Suprapubic skin (tissue), 4 donors: ENCODE measurements around the gene ASB11. TPM values are rescaled to one million over a fixed set of nuclear protein-coding genes. Genes with fewer than 3 reads are reported as not detected.

ENCODE experiments used
- DNase-seq, 2 donors: peaks; one replicate each; pipeline ENCODE4 v3.0.0-alpha.2; 2019; ENCODE audit warnings: low spot score in 2 of 2
- H3K27ac ChIP-seq: fragments of 200-600 bp; sonication (generic); one replicate; pipeline ENCODE4 v1.5.1; 2019
- H3K27me3 ChIP-seq: fragments of 200-600 bp; sonication (generic); one replicate; pipeline ENCODE4 v1.5.1; 2019
- H3K36me3 ChIP-seq: fragments of 200-600 bp; sonication (generic); one replicate; pipeline ENCODE4 v1.5.1; 2019
- H3K4me1 ChIP-seq: fragments of 200-600 bp; sonication (generic); one replicate; pipeline ENCODE4 v1.5.1; 2019
- H3K4me3 ChIP-seq: fragments of 200-600 bp; sonication (generic); one replicate; pipeline ENCODE4 v1.5.1; 2019; ENCODE audit warnings: mild to moderate bottlenecking
- H3K9me3 ChIP-seq: fragments of 200-600 bp; sonication (generic); one replicate; pipeline ENCODE4 v1.5.1; 2019
- EP300 ChIP-seq: sonication (generic); formaldehyde crosslinking; IDR thresholded peaks from one replicate; pipeline ENCODE4 v1.6.1; 2017; ENCODE audit warnings: antibody characterized with exemption
- POLR2A ChIP-seq, 2 donors: fragments of 450-650 bp; IDR thresholded peaks; one replicate each; pipeline ENCODE4 v1.6.1; 2017; ENCODE audit warnings: antibody characterized with exemption in 2 of 2, mild to moderate bottlenecking in 2 of 2, moderate library complexity in 2 of 2
- POLR2AphosphoS5 ChIP-seq, 3 donors: sonication (generic); formaldehyde crosslinking; IDR thresholded peaks; one replicate each; pipeline ENCODE4 v1.6.1; 2017; ENCODE audit warnings: antibody characterized with exemption in 3 of 3
- WGBS: methylation state at CpG from one replicate; pipeline ENCODE4 v1.1.5; 2018; 5-methylcytosine and 5-hydroxymethylcytosine counted together
- total RNA-seq, 4 donors: library from RNA; depleted of rRNA; stranded (reverse); fragments of >200 nt; gene quantifications; one replicate each; pipeline ENCODE4 v1.1.0, GENCODE V29; 2016
- TF ChIP-seq, protein P1 (sequence below), 2 donors: fragments of 200-600 bp in 1 of 2; fragments of 450-650 bp in 1 of 2; sonication (generic) in 1 of 2; IDR thresholded peaks; one replicate each; pipeline ENCODE4 v1.5.1; 2016 to 2019; ENCODE audit warnings: antibody characterized with exemption in 2 of 2, mild to moderate bottlenecking in 1 of 2, moderate library complexity in 1 of 2

ASB11 gene
- total RNA-seq, 4 donors from 2014 or later = 0.42 to 2.0 (median 1.8) TPM

DNA sequence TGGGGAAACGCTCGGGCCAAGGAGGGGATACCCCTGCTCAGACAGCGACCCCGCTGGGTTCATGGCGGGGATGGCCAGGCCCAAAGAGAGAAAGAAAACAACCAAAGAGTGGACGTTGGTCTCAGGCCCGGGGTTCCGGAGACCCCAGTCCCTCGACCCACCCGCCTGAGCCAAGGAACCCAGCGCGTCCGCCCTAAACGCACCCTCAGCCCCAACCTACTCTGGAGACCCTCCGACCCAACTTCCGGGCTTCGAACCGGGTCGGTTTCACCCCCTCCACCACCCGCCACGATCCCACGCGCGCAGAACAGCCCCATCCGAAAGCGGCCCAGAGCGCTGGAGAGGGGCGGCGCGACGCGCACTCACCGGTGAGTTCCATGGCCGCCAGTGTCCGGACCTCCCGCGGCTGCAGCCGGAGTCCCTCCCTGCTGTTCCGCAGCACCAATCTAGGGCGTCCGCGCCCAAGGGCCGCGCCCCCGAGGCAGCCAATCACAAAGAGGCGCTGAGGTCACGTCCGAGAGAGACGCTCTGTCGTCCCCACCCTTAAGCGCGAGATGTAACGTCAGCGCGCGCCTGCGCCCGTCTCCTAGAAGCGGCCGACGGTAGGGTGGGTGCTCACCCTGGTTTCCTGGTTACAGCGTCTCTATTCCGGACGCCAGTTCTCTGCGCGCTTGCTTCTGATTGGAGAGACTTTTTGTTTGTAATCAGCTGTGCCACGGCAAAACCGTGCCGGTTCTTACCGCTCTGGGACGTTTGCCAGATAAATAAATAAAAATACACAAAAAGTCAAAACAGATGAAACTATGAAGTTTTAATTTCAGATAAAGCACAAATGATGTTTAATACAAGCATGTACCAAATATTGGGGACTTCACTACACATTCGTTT is 19.9 kb upstream of the ASB11 start, which contains the start of gene PIGA:
Gene PIGA, minus strand, starts transcription at position 389 of the 888 bp plus-strand sequence. CDS start 3,593 bp downstream, outside the sequence.
- DNase-seq = peak; percentile 96
- TF ChIP-seq POLR2A (IDR thresholded peaks at IDR 0.05) = peak; percentile 79 to 84
- peak; percentile 18 to 89 (median 82) for TF ChIP-seq POLR2AphosphoS5 (IDR thresholded peaks at IDR 0.05)
- TF ChIP-seq EP300 = no peak
- TF ChIP-seq, protein P1, sequence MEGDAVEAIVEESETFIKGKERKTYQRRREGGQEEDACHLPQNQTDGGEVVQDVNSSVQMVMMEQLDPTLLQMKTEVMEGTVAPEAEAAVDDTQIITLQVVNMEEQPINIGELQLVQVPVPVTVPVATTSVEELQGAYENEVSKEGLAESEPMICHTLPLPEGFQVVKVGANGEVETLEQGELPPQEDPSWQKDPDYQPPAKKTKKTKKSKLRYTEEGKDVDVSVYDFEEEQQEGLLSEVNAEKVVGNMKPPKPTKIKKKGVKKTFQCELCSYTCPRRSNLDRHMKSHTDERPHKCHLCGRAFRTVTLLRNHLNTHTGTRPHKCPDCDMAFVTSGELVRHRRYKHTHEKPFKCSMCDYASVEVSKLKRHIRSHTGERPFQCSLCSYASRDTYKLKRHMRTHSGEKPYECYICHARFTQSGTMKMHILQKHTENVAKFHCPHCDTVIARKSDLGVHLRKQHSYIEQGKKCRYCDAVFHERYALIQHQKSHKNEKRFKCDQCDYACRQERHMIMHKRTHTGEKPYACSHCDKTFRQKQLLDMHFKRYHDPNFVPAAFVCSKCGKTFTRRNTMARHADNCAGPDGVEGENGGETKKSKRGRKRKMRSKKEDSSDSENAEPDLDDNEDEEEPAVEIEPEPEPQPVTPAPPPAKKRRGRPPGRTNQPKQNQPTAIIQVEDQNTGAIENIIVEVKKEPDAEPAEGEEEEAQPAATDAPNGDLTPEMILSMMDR (IDR thresholded peaks at IDR 0.05) = no peak
- 36% methylated on average over 68 of the region's 72 CpGs for WGBS
- no peaks in the 10 kb centered on the region for H3K27me3 ChIP-seq
- peak within 1 kb of the TSS; percentile 89 for H3K27ac ChIP-seq
- peaks cover 5% of the 10 kb centered on the region for H3K4me1 ChIP-seq
- H3K4me3 ChIP-seq = peak within 1 kb of the TSS; percentile 76
- peaks cover 9% of the 10 kb centered on the region for H3K36me3 ChIP-seq
- H3K9me3 ChIP-seq = no peaks in the 10 kb centered on the region

DNA sequence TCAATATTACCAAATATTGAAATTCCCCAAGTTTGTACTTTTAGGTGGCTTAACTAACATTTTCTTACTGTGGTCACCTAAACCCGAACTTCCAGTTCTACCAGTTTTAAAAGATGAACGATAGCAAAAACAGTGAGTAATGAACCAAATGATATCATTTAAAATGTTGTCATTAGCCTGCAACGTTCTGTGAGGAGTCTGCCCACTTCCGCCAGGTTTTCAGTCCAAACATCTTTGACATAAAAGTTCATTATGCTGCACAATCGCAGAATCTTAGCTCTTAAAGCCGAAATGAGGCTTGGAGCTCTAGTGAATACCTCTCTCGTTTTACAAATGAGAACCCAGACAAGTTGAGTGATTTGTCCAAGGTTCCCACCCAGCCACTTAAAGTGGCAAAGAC is 19.1 kb upstream of the ASB11 start:
- H3K4me1 ChIP-seq = peaks cover 5% of the 10 kb centered on the region
- DNase-seq = no peak
- 45% methylated on average over 7 of the region's 7 CpGs for WGBS
- H3K27ac ChIP-seq = peak overlapping the region; percentile 89
- peak overlapping the region; percentile 76 for H3K4me3 ChIP-seq
- H3K9me3 ChIP-seq = no peaks in the 10 kb centered on the region
- H3K27me3 ChIP-seq = no peaks in the 10 kb centered on the region
- peaks cover 9% of the 10 kb centered on the region for H3K36me3 ChIP-seq
- TF ChIP-seq POLR2AphosphoS5 (IDR thresholded peaks at IDR 0.05) (no peak), EP300 (no peak), POLR2A (IDR thresholded peaks at IDR 0.05) (no peak)
- TF ChIP-seq, protein P1 (IDR thresholded peaks at IDR 0.05) = no peak

DNA sequence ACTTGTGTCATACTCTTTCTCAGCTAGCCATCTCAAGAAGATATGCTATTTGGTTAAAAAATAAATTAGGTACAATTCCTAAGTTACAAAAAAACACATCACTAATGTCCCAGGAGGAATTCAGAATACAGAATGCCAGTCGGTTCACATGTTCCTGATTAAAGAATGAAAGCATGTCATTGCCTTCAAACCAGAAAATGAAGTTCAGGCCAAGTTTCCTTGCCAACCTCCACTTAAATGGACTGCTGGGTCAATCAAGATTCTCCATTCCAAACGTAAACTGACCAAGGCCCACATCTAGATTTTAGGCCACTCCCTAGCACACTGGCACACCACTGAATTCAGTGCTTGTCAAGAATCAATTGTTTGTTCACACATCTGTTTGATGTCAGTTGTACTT is 13.4 kb upstream of the ASB11 start:
- Histone ChIP-seq H3K27me3 (no peaks in the 10 kb centered on the region), H3K27ac (no peak overlapping the region), H3K36me3 (peaks cover 13% of the 10 kb centered on the region), H3K9me3 (no peaks in the 10 kb centered on the region), H3K4me1 (peaks cover 7% of the 10 kb centered on the region), H3K4me3 (no peak overlapping the region)
- 29% methylated on average over 2 of the region's 2 CpGs for WGBS
- TF ChIP-seq POLR2AphosphoS5 (IDR thresholded peaks at IDR 0.05) (no peak), EP300 (no peak), POLR2A (IDR thresholded peaks at IDR 0.05) (no peak)
- TF ChIP-seq, protein P1 (IDR thresholded peaks at IDR 0.05) = no peak
- no peak for DNase-seq

DNA sequence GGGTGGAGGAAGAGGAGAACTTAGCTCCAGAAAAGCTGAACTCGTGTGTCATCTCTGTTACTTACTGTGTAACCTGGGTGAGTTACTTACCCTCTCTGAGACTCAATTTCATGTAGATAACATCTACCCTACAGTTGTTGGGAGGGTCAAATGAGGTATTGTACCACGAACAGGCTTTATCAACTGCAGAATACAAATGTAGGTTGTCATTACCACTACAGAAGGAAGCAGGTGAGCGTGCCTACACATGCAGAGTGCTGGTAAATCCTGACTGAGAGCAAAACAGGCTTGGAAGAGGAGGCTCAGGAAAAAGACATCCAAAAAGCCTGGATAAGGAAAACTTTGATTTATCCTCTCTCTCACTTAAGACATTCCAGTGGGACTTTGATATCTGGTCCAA is 12.7 kb upstream of the ASB11 start:
- Histone ChIP-seq H3K27ac (no peak overlapping the region), H3K4me3 (no peak overlapping the region), H3K9me3 (no peaks in the 10 kb centered on the region), H3K27me3 (no peaks in the 10 kb centered on the region), H3K36me3 (peaks cover 13% of the 10 kb centered on the region), H3K4me1 (peaks cover 7% of the 10 kb centered on the region)
- no peak for DNase-seq
- TF ChIP-seq POLR2A (IDR thresholded peaks at IDR 0.05) (no peak), POLR2AphosphoS5 (IDR thresholded peaks at IDR 0.05) (no peak), EP300 (no peak)
- TF ChIP-seq, protein P1 (IDR thresholded peaks at IDR 0.05) = no peak
- 41% methylated on average over 3 of the region's 3 CpGs for WGBS

DNA sequence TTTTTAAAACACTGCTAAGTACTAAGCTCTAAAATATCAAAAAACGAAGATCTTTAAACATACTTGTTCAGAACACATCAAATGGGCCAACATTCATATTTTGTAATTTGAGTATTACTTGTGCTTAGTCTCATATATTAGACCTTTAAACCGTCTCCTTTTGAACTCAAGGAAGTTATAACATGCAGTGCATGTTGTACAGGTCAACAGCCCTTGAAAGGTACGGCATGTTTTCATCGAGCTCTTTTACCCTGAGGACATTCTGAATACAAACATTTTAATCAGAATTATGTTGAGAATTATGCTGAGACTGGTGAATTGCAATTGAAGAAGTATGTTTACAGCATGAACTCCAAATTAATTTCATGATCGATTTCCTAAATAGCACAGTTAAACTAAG is 7.0 kb upstream of the ASB11 start:
- no peaks in the 10 kb centered on the region for H3K4me1 ChIP-seq
- no peak overlapping the region for H3K4me3 ChIP-seq
- DNase-seq = no peak
- no peaks in the 10 kb centered on the region for H3K27me3 ChIP-seq
- no peaks in the 10 kb centered on the region for H3K9me3 ChIP-seq
- TF ChIP-seq POLR2A (IDR thresholded peaks at IDR 0.05) = no peak
- TF ChIP-seq EP300 = no peak
- TF ChIP-seq POLR2AphosphoS5 (IDR thresholded peaks at IDR 0.05) = no peak
- TF ChIP-seq, protein P1 (IDR thresholded peaks at IDR 0.05) = no peak
- peaks cover 4% of the 10 kb centered on the region for H3K36me3 ChIP-seq
- no peak overlapping the region for H3K27ac ChIP-seq
- 74% methylated on average over 5 of the region's 5 CpGs for whole genome bisulfite sequencing
